HepG2 (cell line): ENCODE data around the gene ENTPD6. TPM values are rescaled to one million over a fixed set of nuclear protein-coding genes. Genes with fewer than 3 reads are reported as not detected.

Experiments
- AKAP8 ChIP-seq: sonication (generic); formaldehyde crosslinking; IDR thresholded peaks from 2 replicates; pipeline ENCODE4 v1.5.1; 2020; ENCODE audit warnings: mild to moderate bottlenecking, missing genetic modification reagents
- ARHGAP35 ChIP-seq: sonication (generic); formaldehyde crosslinking; IDR thresholded peaks from 2 replicates; pipeline ENCODE4 v1.9.0; 2022; ENCODE audit warnings: mild to moderate bottlenecking, inconsistent platforms, moderate library complexity, missing genetic modification reagents, borderline replicate concordance
- ATRX ChIP-seq: sonication (generic); formaldehyde crosslinking; IDR thresholded peaks from 2 replicates; pipeline ENCODE4 v1.4.0; 2020; ENCODE audit warnings: missing genetic modification reagents, borderline replicate concordance
- ELF3 ChIP-seq: IDR thresholded peaks from 2 replicates; pipeline ENCODE4 v1.6.1; 2016; ENCODE audit warnings: missing genetic modification reagents, missing compliant biosample characterization
- FOXP1 ChIP-seq, 2 experiments: fragments of 450-650 bp in 1 of 2; IDR thresholded peaks; 2 replicates each; pipeline ENCODE4 v1.6.1; 2017 to 2018; ENCODE audit warnings: antibody characterized with exemption in 1 of 2
- HINFP ChIP-seq: sonication (generic); formaldehyde crosslinking; IDR thresholded peaks from 2 replicates; pipeline ENCODE4 v1.4.0; 2020; ENCODE audit warnings: low read depth, mild to moderate bottlenecking, missing genetic modification reagents
- KDM4B ChIP-seq: sonication (generic); formaldehyde crosslinking; IDR thresholded peaks from 2 replicates; pipeline ENCODE4 v1.4.0; 2020; ENCODE audit warnings: missing genetic modification reagents
- MAZ ChIP-seq, 2 experiments: sonication (generic) in 1 of 2; formaldehyde crosslinking in 1 of 2; IDR thresholded peaks; 2 replicates each; pipeline versions ENCODE4 v1.5.0 to v1.6.1; 2012 to 2020; ENCODE audit warnings: low read depth in 2 of 2, mild to moderate bottlenecking in 2 of 2, borderline replicate concordance in 1 of 2, improper control_type of control experiment in 1 of 2, low read length in 1 of 2, missing genetic modification reagents in 1 of 2, moderate library complexity in 1 of 2
- PTBP1 ChIP-seq: fragments of 200-400 bp; formaldehyde crosslinking; IDR thresholded peaks from 2 replicates; pipeline ENCODE4 v1.6.1; 2018; ENCODE audit warnings: low read length, low read depth; ENCODE audit not compliant: poor library complexity, severe bottlenecking
- RBFOX2 ChIP-seq: fragments of 200-400 bp; formaldehyde crosslinking; IDR thresholded peaks from 2 replicates; pipeline ENCODE4 v1.6.1; 2017; ENCODE audit warnings: low read depth, mild to moderate bottlenecking, low read length
- ZFP91 ChIP-seq: sonication (generic); formaldehyde crosslinking; IDR thresholded peaks from 2 replicates; pipeline ENCODE4 v1.9.0; 2022; ENCODE audit warnings: missing genetic modification reagents, mild to moderate bottlenecking, borderline replicate concordance
- ZHX1 ChIP-seq: sonication (generic); formaldehyde crosslinking; IDR thresholded peaks from 2 replicates; pipeline ENCODE4 v1.8.1; 2022; ENCODE audit warnings: low read depth, mild to moderate bottlenecking, missing genetic modification reagents
- ZIK1 ChIP-seq: sonication (generic); formaldehyde crosslinking; IDR thresholded peaks from 2 replicates; pipeline ENCODE4 v1.5.0; 2020; ENCODE audit warnings: mild to moderate bottlenecking, low read depth, missing genetic modification reagents, borderline replicate concordance
- ZNF232 ChIP-seq: sonication (generic); formaldehyde crosslinking; IDR thresholded peaks from 2 replicates; pipeline ENCODE4 v1.4.0; 2020; ENCODE audit warnings: missing genetic modification reagents, borderline replicate concordance
- ZNF264 ChIP-seq: sonication (generic); formaldehyde crosslinking; IDR thresholded peaks from 2 replicates; pipeline ENCODE4 v1.4.0; 2020; ENCODE audit warnings: missing genetic modification reagents
- ZNF563 ChIP-seq: sonication (generic); formaldehyde crosslinking; IDR thresholded peaks from 2 replicates; pipeline ENCODE4 v1.8.0; 2022; ENCODE audit warnings: mild to moderate bottlenecking, moderate library complexity, missing genetic modification reagents
- ZNF768 ChIP-seq: sonication (generic); formaldehyde crosslinking; IDR thresholded peaks from 2 replicates; pipeline ENCODE4 v1.4.0; 2020; ENCODE audit warnings: missing genetic modification reagents
- ZNF782 ChIP-seq: sonication (generic); formaldehyde crosslinking; IDR thresholded peaks from 2 replicates; pipeline ENCODE4 v1.4.0; 2020; ENCODE audit warnings: missing genetic modification reagents, mild to moderate bottlenecking, borderline replicate concordance
- polyA plus RNA-seq, 8 experiments: library from polyadenylated mRNA; depleted of rRNA in 3 of 8; stranded (reverse) in 7 of 8; unstranded in 1 of 8; fragments of >200 nt; fragmentation: Illumina TruSeq in 4 of 8; extraction: Trizol in 4 of 8; gene quantifications; 2 replicates each; pipeline versions ENCODE4 v1.2.1 to v1.2.3, GENCODE V29; 2011 to 2016; ENCODE audit warnings: low read depth in 4 of 8, missing spikeins in 1 of 8, mixed read lengths in 1 of 8; ENCODE audit not compliant: insufficient read depth in 1 of 8
- total RNA-seq, 5 experiments: library from RNA; depleted of rRNA; stranded (reverse); fragments of >200 nt; fragmentation: Illumina TruSeq; extraction: Trizol; gene quantifications; 2 replicates each; pipeline ENCODE4 v1.2.3, GENCODE V29; 2016; ENCODE audit warnings: low read depth in 1 of 5
- TF ChIP-seq, protein P1 (sequence below): sonication (generic); formaldehyde crosslinking; IDR thresholded peaks from 2 replicates; pipeline ENCODE4 v1.8.0; 2022; ENCODE audit warnings: missing genetic modification reagents, mild to moderate bottlenecking, inconsistent platforms, borderline replicate concordance

ENTPD6 gene
- total and polyA plus RNA-seq, 2 of the 13 experiments (the other 11 are each of a cell fraction or from before 2014, with no cell fraction given) = 164 to 172 TPM

- peak; percentile 79 for TF ChIP-seq HINFP (CRISPR knock-in tag)
- peak; percentile 16; the same call in 1 of the 2 replicates for TF ChIP-seq KDM4B (CRISPR knock-in tag)
- TF ChIP-seq ZNF768 (CRISPR knock-in tag) = peak; percentile 35; the same call in 1 of the 2 replicates
- TF ChIP-seq PTBP1 = no peak
- TF ChIP-seq ZNF782 (CRISPR knock-in tag) = 0 out of 2 replicates have a peak, but pooled peaks have one; percentile 40
- peak; percentile 76; the same call in 1 of the 2 replicates for TF ChIP-seq AKAP8 (CRISPR knock-in tag)
- TF ChIP-seq ZNF264 (CRISPR knock-in tag) = 0 out of 2 replicates have a peak, but pooled peaks have one; percentile 48
- TF ChIP-seq ARHGAP35 (CRISPR knock-in tag) = peak; percentile 54; the same call in 1 of the 2 replicates
- TF ChIP-seq, protein P1, sequence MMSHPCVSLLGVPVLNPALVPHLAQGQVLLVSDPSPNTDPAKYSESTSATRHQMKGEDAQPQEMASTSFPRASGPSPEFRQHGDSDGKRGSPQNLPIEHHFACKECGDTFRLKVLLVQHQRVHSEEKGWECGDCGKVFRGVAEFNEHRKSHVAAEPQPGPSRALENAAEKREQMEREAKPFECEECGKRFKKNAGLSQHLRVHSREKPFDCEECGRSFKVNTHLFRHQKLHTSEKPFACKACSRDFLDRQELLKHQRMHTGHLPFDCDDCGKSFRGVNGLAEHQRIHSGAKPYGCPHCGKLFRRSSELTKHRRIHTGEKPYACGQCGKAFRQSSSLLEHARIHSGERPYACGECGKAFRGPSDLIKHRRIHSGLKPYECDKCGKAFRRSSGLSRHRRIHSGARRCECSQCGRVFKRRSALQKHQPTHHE (CRISPR knock-in tag) = peak; percentile 88
- TF ChIP-seq FOXP1 (IDR thresholded peaks at IDR 0.05) = no peak
- no peak for TF ChIP-seq FOXP1 (CRISPR knock-in tag; IDR thresholded peaks at IDR 0.05)
- peak; percentile 78 for TF ChIP-seq ZNF563
- TF ChIP-seq ATRX (CRISPR knock-in tag) = no peak
- no peak for TF ChIP-seq RBFOX2
- no peak for TF ChIP-seq MAZ (IDR thresholded peaks at IDR 0.05; ENCODE audit: borderline replicate concordance, low read depth, low read length)
- peak; percentile 64; the same call in 1 of the 2 replicates for TF ChIP-seq MAZ (CRISPR knock-in tag; IDR thresholded peaks at IDR 0.05; ENCODE audit: low read depth)
- TF ChIP-seq ZFP91 (CRISPR knock-in tag) = peak; percentile 88
- peak; percentile 37; the same call in 1 of the 2 replicates for TF ChIP-seq ELF3 (CRISPR knock-in tag)
- TF ChIP-seq ZNF232 = no peak
- TF ChIP-seq ZHX1 = 0 out of 2 replicates have a peak, but pooled peaks have one; percentile 10
- 0 out of 2 replicates have a peak, but pooled peaks have one; percentile 24 for TF ChIP-seq ZIK1 (CRISPR knock-in tag)
These were observed 31.2 kb downstream of the ENTPD6 start (continued) for GRCh38 chr20:25226433-25227316.
